NCI-H748 treated with DMSO at 0.1 percent for 48 hours (cell line): Measurements from ENCODE around the gene CDC37.
"Not testable (repeated sequence)": the region's sequence is repeated elsewhere in the genome, so short reads cannot be mapped to it uniquely, and the experiment has no call there.

ENCODE experiments used
- DNase-seq: peaks from one replicate; lab custom pipeline; 2025; lab: John Stamatoyannopoulos, UW

Gene CDC37

GRCh38 chr19:10419646-10420443 lies 16.5 kb upstream of the CDC37 start:
- peak; percentile 30 for DNase-seq

- no peak for DNase-seq
Observed at GRCh38 chr19:10419200-10419645, 15.9 kb upstream of the CDC37 start.

- DNase-seq, result no peak
Observed at GRCh38 chr19:10418485-10419199, 15.3 kb upstream of the CDC37 start.

- DNase-seq, result no peak
Observed at GRCh38 chr19:10418235-10418484, 14.8 kb upstream of the CDC37 start.

- no peak for DNase-seq
Observed at GRCh38 chr19:10417541-10418234, 14.3 kb upstream of the CDC37 start.

- DNase-seq, result peak; percentile 86
Observed at GRCh38 chr19:10416380-10417257, 13.3 kb upstream of the CDC37 start.

GRCh38 chr19:10416083-10416379 lies 12.7 kb upstream of the CDC37 start:
- DNase-seq, result no peak

- no peak for DNase-seq
Observed at GRCh38 chr19:10412257-10412977, 9.1 kb upstream of the CDC37 start.

- not testable (repeated sequence) for DNase-seq
Observed at GRCh38 chr19:10411224-10411623, 7.9 kb upstream of the CDC37 start.

- DNase-seq, result no peak
Observed at GRCh38 chr19:10408511-10409283, 5.4 kb upstream of the CDC37 start.

GRCh38 chr19:10407096-10407495 lies 3.8 kb upstream of the CDC37 start:
- no peak for DNase-seq

- no peak for DNase-seq
Observed at GRCh38 chr19:10406191-10406590, 2.8 kb upstream of the CDC37 start.

- no peak for DNase-seq
Observed at GRCh38 chr19:10404888-10405820, 1.8 kb upstream of the CDC37 start.

GRCh38 chr19:10402441-10403038 lies 802 bp downstream of the CDC37 start:
- DNase-seq, result no peak

- no peak for DNase-seq
Observed at GRCh38 chr19:10399878-10400277, 3.5 kb downstream of the CDC37 start.

- not testable (repeated sequence) for DNase-seq
Observed at GRCh38 chr19:10399340-10399739, 4.0 kb downstream of the CDC37 start.

- DNase-seq, result no peak
Observed at GRCh38 chr19:10398819-10399218, 4.5 kb downstream of the CDC37 start.

- no peak for DNase-seq
Observed at GRCh38 chr19:10395917-10396316, 7.4 kb downstream of the CDC37 start.

GRCh38 chr19:10395436-10395835 lies 7.9 kb downstream of the CDC37 start:
- no peak for DNase-seq
